ENCODE data around the gene CDH4.

Gene CDH4

GRCh38 chr20:61814244-61814643 is 562.2 kb downstream of the CDH4 start:
- Histone ChIP-seq H3K9ac (ENCODE audit: low read depth in 1 of 2, low read length in 2 of 2) (no peak overlapping the region), H3K27ac (ENCODE audit: low read depth, low read length) (no peak overlapping the region), H3K4me3 (ENCODE audit: low read depth in 1 of 2, low read length in 2 of 2) (no peak overlapping the region), H3K36me3 (ENCODE audit: control insufficient read depth in 1 of 2, insufficient read depth in 2 of 2, low read length in 2 of 2) (no peaks in the 10 kb centered on the region), H3K9me3 (ENCODE audit: control insufficient read depth in 1 of 2, low read length in 2 of 2) (no peaks in the 10 kb centered on the region), H3K27me3 (ENCODE audit: control insufficient read depth in 1 of 2, insufficient read depth in 2 of 2, low read length in 2 of 2) (no peaks in the 10 kb centered on the region), H3K4me1 (ENCODE audit: control insufficient read depth in 1 of 2, insufficient read depth in 2 of 2, low read length in 2 of 2) (no peaks in the 10 kb centered on the region)

GRCh38 chr20:61814726-61815125 is 562.7 kb downstream of the CDH4 start:
- Histone ChIP-seq H3K9ac (ENCODE audit: low read depth in 1 of 2, low read length in 2 of 2) (no peak overlapping the region), H3K9me3 (ENCODE audit: control insufficient read depth in 1 of 2, low read length in 2 of 2) (no peaks in the 10 kb centered on the region), H3K27me3 (ENCODE audit: control insufficient read depth in 1 of 2, insufficient read depth in 2 of 2, low read length in 2 of 2) (no peaks in the 10 kb centered on the region), H3K27ac (ENCODE audit: low read depth, low read length) (no peak overlapping the region), H3K4me3 (ENCODE audit: low read depth in 1 of 2, low read length in 2 of 2) (no peak overlapping the region), H3K4me1 (ENCODE audit: control insufficient read depth in 1 of 2, insufficient read depth in 2 of 2, low read length in 2 of 2) (no peaks in the 10 kb centered on the region), H3K36me3 (ENCODE audit: control insufficient read depth in 1 of 2, insufficient read depth in 2 of 2, low read length in 2 of 2) (no peaks in the 10 kb centered on the region)

GRCh38 chr20:61815176-61815575 is 563.1 kb downstream of the CDH4 start:
- Histone ChIP-seq H3K4me3 (ENCODE audit: low read depth in 1 of 2, low read length in 2 of 2) (no peak overlapping the region), H3K9ac (ENCODE audit: low read depth in 1 of 2, low read length in 2 of 2) (no peak overlapping the region), H3K9me3 (ENCODE audit: control insufficient read depth in 1 of 2, low read length in 2 of 2) (no peaks in the 10 kb centered on the region), H3K4me1 (ENCODE audit: control insufficient read depth in 1 of 2, insufficient read depth in 2 of 2, low read length in 2 of 2) (no peaks in the 10 kb centered on the region), H3K27ac (ENCODE audit: low read depth, low read length) (no peak overlapping the region), H3K27me3 (ENCODE audit: control insufficient read depth in 1 of 2, insufficient read depth in 2 of 2, low read length in 2 of 2) (no peaks in the 10 kb centered on the region), H3K36me3 (ENCODE audit: control insufficient read depth in 1 of 2, insufficient read depth in 2 of 2, low read length in 2 of 2) (no peaks in the 10 kb centered on the region)

- H3K36me3 ChIP-seq (ENCODE audit: control insufficient read depth in 1 of 2, insufficient read depth in 2 of 2, low read length in 2 of 2) = no peaks in the 10 kb centered on the region
Measured at GRCh38 chr20:61815678-61816077, 563.6 kb downstream of the CDH4 start.

GRCh38 chr20:61816606-61817460 is 564.8 kb downstream of the CDH4 start:
- Histone ChIP-seq H3K36me3 (ENCODE audit: control insufficient read depth in 1 of 2, insufficient read depth in 2 of 2, low read length in 2 of 2) (no peaks in the 10 kb centered on the region), H3K4me3 (ENCODE audit: low read depth in 1 of 2, low read length in 2 of 2) (no peak overlapping the region), H3K27me3 (ENCODE audit: control insufficient read depth in 1 of 2, insufficient read depth in 2 of 2, low read length in 2 of 2) (no peaks in the 10 kb centered on the region), H3K9me3 (ENCODE audit: control insufficient read depth in 1 of 2, low read length in 2 of 2) (no peaks in the 10 kb centered on the region), H3K27ac (ENCODE audit: low read depth, low read length) (no peak overlapping the region), H3K4me1 (ENCODE audit: control insufficient read depth in 1 of 2, insufficient read depth in 2 of 2, low read length in 2 of 2) (peaks cover 0 to under 1% of the 10 kb centered on the region in 2 donors), H3K9ac (ENCODE audit: low read depth in 1 of 2, low read length in 2 of 2) (no peak overlapping the region)

More at GRCh38 chr20:61815678-61816077, 563.6 kb downstream of the CDH4 start:
- no peaks in the 10 kb centered on the region for H3K4me1 ChIP-seq (ENCODE audit: control insufficient read depth in 1 of 2, insufficient read depth in 2 of 2, low read length in 2 of 2)
- no peak overlapping the region for H3K9ac ChIP-seq (ENCODE audit: low read depth in 1 of 2, low read length in 2 of 2)
- H3K27me3 ChIP-seq (ENCODE audit: control insufficient read depth in 1 of 2, insufficient read depth in 2 of 2, low read length in 2 of 2) = no peaks in the 10 kb centered on the region
- H3K9me3 ChIP-seq (ENCODE audit: control insufficient read depth in 1 of 2, low read length in 2 of 2) = no peaks in the 10 kb centered on the region
- no peak overlapping the region for H3K27ac ChIP-seq (ENCODE audit: low read depth, low read length)
- H3K4me3 ChIP-seq (ENCODE audit: low read depth in 1 of 2, low read length in 2 of 2) = no peak overlapping the region

GRCh38 chr20:61817575-61817974 is 565.5 kb downstream of the CDH4 start:
- Histone ChIP-seq H3K9me3 (ENCODE audit: control insufficient read depth in 1 of 2, low read length in 2 of 2) (no peaks in the 10 kb centered on the region), H3K4me3 (ENCODE audit: low read depth in 1 of 2, low read length in 2 of 2) (no peak overlapping the region), H3K27me3 (ENCODE audit: control insufficient read depth in 1 of 2, insufficient read depth in 2 of 2, low read length in 2 of 2) (no peaks in the 10 kb centered on the region), H3K36me3 (ENCODE audit: control insufficient read depth in 1 of 2, insufficient read depth in 2 of 2, low read length in 2 of 2) (no peaks in the 10 kb centered on the region), H3K4me1 (ENCODE audit: control insufficient read depth in 1 of 2, insufficient read depth in 2 of 2, low read length in 2 of 2) (peaks cover 0 to 6% of the 10 kb centered on the region in 2 donors), H3K9ac (ENCODE audit: low read depth in 1 of 2, low read length in 2 of 2) (no peak overlapping the region), H3K27ac (ENCODE audit: low read depth, low read length) (no peak overlapping the region)

- Histone ChIP-seq H3K9me3 (ENCODE audit: control insufficient read depth in 1 of 2, low read length in 2 of 2) (no peaks in the 10 kb centered on the region), H3K36me3 (ENCODE audit: control insufficient read depth in 1 of 2, insufficient read depth in 2 of 2, low read length in 2 of 2) (no peaks in the 10 kb centered on the region), H3K4me1 (ENCODE audit: control insufficient read depth in 1 of 2, insufficient read depth in 2 of 2, low read length in 2 of 2) (peaks cover 0 to 6% of the 10 kb centered on the region in 2 donors), H3K9ac (ENCODE audit: low read depth in 1 of 2, low read length in 2 of 2) (no peak overlapping the region), H3K27me3 (ENCODE audit: control insufficient read depth in 1 of 2, insufficient read depth in 2 of 2, low read length in 2 of 2) (no peaks in the 10 kb centered on the region), H3K27ac (ENCODE audit: low read depth, low read length) (no peak overlapping the region), H3K4me3 (ENCODE audit: low read depth in 1 of 2, low read length in 2 of 2) (no peak overlapping the region)
Measured at GRCh38 chr20:61818746-61819573, 566.9 kb downstream of the CDH4 start.

- peaks cover 0 to 6% of the 10 kb centered on the region in 2 donors for H3K4me1 ChIP-seq (ENCODE audit: control insufficient read depth in 1 of 2, insufficient read depth in 2 of 2, low read length in 2 of 2)
- no peaks in the 10 kb centered on the region for H3K9me3 ChIP-seq (ENCODE audit: control insufficient read depth in 1 of 2, low read length in 2 of 2)
Measured at GRCh38 chr20:61819574-61819846, 567.4 kb downstream of the CDH4 start.

GRCh38 chr20:61819921-61820825 is 568.1 kb downstream of the CDH4 start:
- H3K4me1 ChIP-seq (ENCODE audit: control insufficient read depth in 1 of 2, insufficient read depth in 2 of 2, low read length in 2 of 2) = peaks cover 0 to 6% of the 10 kb centered on the region in 2 donors
- no peak overlapping the region for H3K27ac ChIP-seq (ENCODE audit: low read depth, low read length)
- H3K4me3 ChIP-seq (ENCODE audit: low read depth in 1 of 2, low read length in 2 of 2) = no peak overlapping the region
- H3K9ac ChIP-seq (ENCODE audit: low read depth in 1 of 2, low read length in 2 of 2) = no peak overlapping the region
- no peaks in the 10 kb centered on the region for H3K36me3 ChIP-seq (ENCODE audit: control insufficient read depth in 1 of 2, insufficient read depth in 2 of 2, low read length in 2 of 2)
- H3K27me3 ChIP-seq (ENCODE audit: control insufficient read depth in 1 of 2, insufficient read depth in 2 of 2, low read length in 2 of 2) = no peaks in the 10 kb centered on the region
- H3K9me3 ChIP-seq (ENCODE audit: control insufficient read depth in 1 of 2, low read length in 2 of 2) = no peaks in the 10 kb centered on the region

More at GRCh38 chr20:61819574-61819846, 567.4 kb downstream of the CDH4 start:
- Histone ChIP-seq H3K36me3 (ENCODE audit: control insufficient read depth in 1 of 2, insufficient read depth in 2 of 2, low read length in 2 of 2) (no peaks in the 10 kb centered on the region), H3K4me3 (ENCODE audit: low read depth in 1 of 2, low read length in 2 of 2) (no peak overlapping the region), H3K9ac (ENCODE audit: low read depth in 1 of 2, low read length in 2 of 2) (no peak overlapping the region), H3K27me3 (ENCODE audit: control insufficient read depth in 1 of 2, insufficient read depth in 2 of 2, low read length in 2 of 2) (no peaks in the 10 kb centered on the region), H3K27ac (ENCODE audit: low read depth, low read length) (no peak overlapping the region)
